Measurements from ENCODE around the gene RAPGEF2. TPM values are rescaled to one million over a fixed set of nuclear protein-coding genes. Genes with fewer than 3 reads are reported as not detected.

RAPGEF2 gene
- total and polyA plus RNA-seq, 2 experiments from 2014 or later = 17.3 to 96.0 TPM

- H3K27me3 ChIP-seq = no peaks in the 10 kb centered on the region
- H3K4me3 ChIP-seq = no peak overlapping the region
- DNase-seq (ENCODE audit: low read depth in 1 of 2, low spot score in 1 of 2) = no peak
- H3K9me3 ChIP-seq (ENCODE audit: low read depth) = no peaks in the 10 kb centered on the region
- H3K27ac ChIP-seq = no peak overlapping the region
- peaks cover 24% of the 10 kb centered on the region for H3K36me3 ChIP-seq
- H3K4me1 ChIP-seq (ENCODE audit: low read depth) = peaks cover 5% of the 10 kb centered on the region
- no peak for TF ChIP-seq CTCF (IDR thresholded peaks at IDR 0.05; ENCODE audit: low read depth, low read length)
Measured at GRCh38 chr4:159363361-159363760, 260.5 kb downstream of the RAPGEF2 start.

- H3K4me3 ChIP-seq = no peak overlapping the region
- H3K4me1 ChIP-seq (ENCODE audit: low read depth) = no peaks in the 10 kb centered on the region
- no peak for DNase-seq (ENCODE audit: low read depth in 1 of 2, low spot score in 1 of 2)
- no peak for TF ChIP-seq CTCF (IDR thresholded peaks at IDR 0.05; ENCODE audit: low read depth, low read length)
- no peak overlapping the region for H3K27ac ChIP-seq
- H3K9me3 ChIP-seq (ENCODE audit: low read depth) = no peaks in the 10 kb centered on the region
- H3K27me3 ChIP-seq = no peaks in the 10 kb centered on the region
- no peaks in the 10 kb centered on the region for H3K36me3 ChIP-seq
Measured at GRCh38 chr4:159366966-159367780, 264.3 kb downstream of the RAPGEF2 start.

GRCh38 chr4:159367781-159368080 lies 264.9 kb downstream of the RAPGEF2 start:
- no peak overlapping the region for H3K4me3 ChIP-seq
- no peak for DNase-seq (ENCODE audit: low read depth in 1 of 2, low spot score in 1 of 2)
- TF ChIP-seq CTCF (IDR thresholded peaks at IDR 0.05; ENCODE audit: low read depth, low read length) = no peak
- no peak overlapping the region for H3K27ac ChIP-seq
- no peaks in the 10 kb centered on the region for H3K4me1 ChIP-seq (ENCODE audit: low read depth)
- H3K9me3 ChIP-seq (ENCODE audit: low read depth) = no peaks in the 10 kb centered on the region
- no peaks in the 10 kb centered on the region for H3K27me3 ChIP-seq
- no peaks in the 10 kb centered on the region for H3K36me3 ChIP-seq

GRCh38 chr4:159368320-159368719 lies 265.4 kb downstream of the RAPGEF2 start:
- TF ChIP-seq CTCF (IDR thresholded peaks at IDR 0.05; ENCODE audit: low read depth, low read length) = no peak
- Histone ChIP-seq H3K27ac (no peak overlapping the region), H3K4me1 (ENCODE audit: low read depth) (no peaks in the 10 kb centered on the region), H3K9me3 (ENCODE audit: low read depth) (no peaks in the 10 kb centered on the region), H3K36me3 (no peaks in the 10 kb centered on the region), H3K27me3 (no peaks in the 10 kb centered on the region), H3K4me3 (no peak overlapping the region)
- no peak for DNase-seq (ENCODE audit: low read depth in 1 of 2, low spot score in 1 of 2)

GRCh38 chr4:159369256-159369655 lies 266.4 kb downstream of the RAPGEF2 start:
- no peak for TF ChIP-seq CTCF (IDR thresholded peaks at IDR 0.05; ENCODE audit: low read depth, low read length)
- no peak for DNase-seq (ENCODE audit: low read depth in 1 of 2, low spot score in 1 of 2)
- H3K27me3 ChIP-seq = no peaks in the 10 kb centered on the region

More at GRCh38 chr4:159369256-159369655, 266.4 kb downstream of the RAPGEF2 start:
- Histone ChIP-seq H3K9me3 (ENCODE audit: low read depth) (no peaks in the 10 kb centered on the region), H3K4me1 (ENCODE audit: low read depth) (no peaks in the 10 kb centered on the region), H3K27ac (no peak overlapping the region), H3K4me3 (no peak overlapping the region), H3K36me3 (no peaks in the 10 kb centered on the region)
